IMR-90 (cell line): ENCODE data around the gene SERPINA6. TPM values are rescaled to one million over a fixed set of nuclear protein-coding genes. Genes with fewer than 3 reads are reported as not detected.
A peak's percentile ranks its signal among the peaks of the same experiment; 100 is the strongest.

ENCODE experiments used
- ATAC-seq: fragments of 200-7000 bp; cut with Tn5 transposase; 2 replicates; pipeline ENCODE4 v1.9.1; 2020; ENCODE audit warnings: low read depth, mild to moderate bottlenecking, moderate library complexity
- BruUV-seq: library from RNA; stranded (reverse); fragments of 400-500 nt; replicated peaks from 2 replicates; lab custom pipeline; 2021; lab: Mats Ljungman, UMichigan
- CTCF ChIA-PET: fragments of 300-600 bp; formaldehyde crosslinking; extraction: SDS; loops from one replicate; lab custom pipeline; 2021; ENCODE audit warnings: antibody characterized with exemption; lab: Yijun Ruan, JAX
- POLR2A ChIA-PET: fragments of 300-600 bp; sonication (Branson Sonifier 250); formaldehyde crosslinking; loops from one replicate; lab custom pipeline; 2022; ENCODE audit warnings: antibody characterized with exemption; ENCODE audit not compliant: unreplicated experiment; lab: Charles Lee
- DNase-seq: peaks from one replicate; pipeline ENCODE4 v3.0.0; 2013
- H2AFZ ChIP-seq: replicated peaks from 2 replicates; pipeline ENCODE3; 2013; ENCODE audit warnings: low read length, mild to moderate bottlenecking; ENCODE audit not compliant: poor library complexity
- H2AK5ac ChIP-seq: 2 replicates; pipeline ENCODE4 v1.6.1; 2013; ENCODE audit warnings: low read depth, low read length, inconsistent platforms
- H2AK9ac ChIP-seq: replicated peaks from 2 replicates; pipeline ENCODE3; 2013; ENCODE audit warnings: mild to moderate bottlenecking, low read depth, low read length, moderate library complexity; ENCODE audit not compliant: poor library complexity
- H2BK120ac ChIP-seq: 2 replicates; pipeline ENCODE4 v1.6.1; 2013; ENCODE audit warnings: low read depth, low read length, inconsistent platforms
- H2BK15ac ChIP-seq: 3 replicates; pipeline ENCODE4 v1.6.1; 2013; ENCODE audit warnings: low read depth, low read length, inconsistent platforms
- H2BK20ac ChIP-seq: 2 replicates; pipeline ENCODE4 v1.6.1; 2013; ENCODE audit warnings: low read depth, mild to moderate bottlenecking, inconsistent platforms, low read length, moderate library complexity
- H2BK5ac ChIP-seq: 2 replicates; pipeline ENCODE4 v1.6.1; 2013; ENCODE audit warnings: mild to moderate bottlenecking, low read depth, low read length, inconsistent platforms; ENCODE audit not compliant: poor library complexity, severe bottlenecking
- H3K14ac ChIP-seq: replicated peaks from 2 replicates; pipeline ENCODE4 v1.6.1; 2013; ENCODE audit warnings: low read depth, low read length, inconsistent platforms
- H3K18ac ChIP-seq: 2 replicates; pipeline ENCODE4 v1.6.1; 2013; ENCODE audit warnings: low read depth, low read length, control low read depth
- H3K23ac ChIP-seq: 2 replicates; pipeline ENCODE4 v1.6.1; 2013; ENCODE audit warnings: low read depth, low read length, inconsistent platforms
- H3K27ac ChIP-seq: 2 replicates; pipeline ENCODE4 v1.5.1; 2013; ENCODE audit warnings: mild to moderate bottlenecking, control low read depth, low read length; ENCODE audit not compliant: insufficient read depth
- H3K27me3 ChIP-seq: 2 replicates; pipeline ENCODE4 v1.6.1; 2013; ENCODE audit warnings: low read length; ENCODE audit not compliant: control insufficient read depth, insufficient read depth
- H3K36me3 ChIP-seq: 2 replicates; pipeline ENCODE4 v1.6.1; 2013; ENCODE audit warnings: low read length, mixed read lengths; ENCODE audit not compliant: control insufficient read depth, insufficient read depth
- H3K4ac ChIP-seq: 2 replicates; pipeline ENCODE4 v1.6.1; 2013; ENCODE audit warnings: low read depth, low read length, inconsistent platforms
- H3K4me1 ChIP-seq: 2 replicates; pipeline ENCODE4 v1.6.1; 2013; ENCODE audit warnings: low read length, mixed read lengths; ENCODE audit not compliant: control insufficient read depth, insufficient read depth
- H3K4me2 ChIP-seq: 2 replicates; pipeline ENCODE4 v1.6.1; 2013; ENCODE audit warnings: low read depth, mild to moderate bottlenecking, control low read depth, low read length, moderate library complexity
- H3K4me3 ChIP-seq: 2 replicates; pipeline ENCODE4 v1.5.1; 2013; ENCODE audit warnings: low read depth, mild to moderate bottlenecking, control low read depth, low read length, moderate library complexity; ENCODE audit not compliant: insufficient read depth
- H3K56ac ChIP-seq: 2 replicates; pipeline ENCODE4 v1.6.1; 2013; ENCODE audit warnings: low read length, inconsistent platforms; ENCODE audit not compliant: insufficient read depth; ENCODE audit errors: extremely low read depth
- H3K79me1 ChIP-seq, 2 experiments: 2 replicates each; pipeline ENCODE4 v1.6.1; 2013; ENCODE audit warnings: low read length in 2 of 2, inconsistent platforms in 1 of 2, low read depth in 1 of 2
- H3K9ac ChIP-seq: 2 replicates; pipeline ENCODE4 v1.6.1; 2013; ENCODE audit warnings: low read depth, low read length, control low read depth
- H3K9me1 ChIP-seq: 2 replicates; pipeline ENCODE4 v1.6.1; 2013; ENCODE audit warnings: low read length, inconsistent platforms; ENCODE audit not compliant: insufficient read depth
- H3K9me3 ChIP-seq: 2 replicates; pipeline ENCODE4 v1.6.1; 2013; ENCODE audit warnings: low read length; ENCODE audit not compliant: control insufficient read depth, insufficient read depth
- H4K20me1 ChIP-seq: 2 replicates; pipeline ENCODE4 v1.6.1; 2013; ENCODE audit warnings: low read length, inconsistent platforms; ENCODE audit not compliant: insufficient read depth
- H4K5ac ChIP-seq: 2 replicates; pipeline ENCODE4 v1.6.1; 2013; ENCODE audit warnings: mild to moderate bottlenecking, low read depth, low read length, control low read depth
- H4K8ac ChIP-seq, 2 experiments: 2 replicates each; pipeline ENCODE4 v1.6.1; 2013; ENCODE audit warnings: low read depth in 2 of 2, low read length in 2 of 2, control low read depth in 1 of 2, inconsistent platforms in 1 of 2
- H4K91ac ChIP-seq: 2 replicates; pipeline ENCODE4 v1.6.1; 2013; ENCODE audit warnings: low read depth, low read length, inconsistent platforms; ENCODE audit not compliant: insufficient read depth
- BHLHE40 ChIP-seq: fragments of 150-350 bp; IDR thresholded peaks from 2 replicates; pipeline ENCODE4 v1.6.1; 2016; ENCODE audit warnings: mild to moderate bottlenecking, low read depth, low read length
- CEBPB ChIP-seq: IDR thresholded peaks from 2 replicates; pipeline ENCODE4 v1.6.1; 2012; ENCODE audit warnings: low read depth, low read length, improper control_type of control experiment
- CHD1 ChIP-seq: IDR thresholded peaks from 2 replicates; pipeline ENCODE4 v1.6.1; 2012; ENCODE audit warnings: low read depth, low read length, improper control_type of control experiment
- FOS ChIP-seq: fragments of 150-350 bp; IDR thresholded peaks from 2 replicates; pipeline ENCODE4 v1.6.1; 2016; ENCODE audit warnings: low read depth, low read length
- MAFK ChIP-seq: IDR thresholded peaks from 2 replicates; pipeline ENCODE4 v1.6.1; 2012; ENCODE audit warnings: low read depth, low read length, improper control_type of control experiment
- MAZ ChIP-seq: IDR thresholded peaks from 2 replicates; pipeline ENCODE4 v1.6.1; 2012; ENCODE audit warnings: low read depth, mild to moderate bottlenecking, low read length, improper control_type of control experiment, moderate library complexity, borderline replicate concordance
- NFE2L2 ChIP-seq: fragments of 150-350 bp; IDR thresholded peaks from 2 replicates; pipeline ENCODE4 v1.6.1; 2016; ENCODE audit warnings: low read depth, mild to moderate bottlenecking, low read length
- POLR2A ChIP-seq: IDR thresholded peaks from 2 replicates; pipeline ENCODE4 v1.6.1; 2012; ENCODE audit warnings: mild to moderate bottlenecking, low read depth, low read length
- RCOR1 ChIP-seq: IDR thresholded peaks from 2 replicates; pipeline ENCODE4 v1.6.1; 2012; ENCODE audit warnings: mild to moderate bottlenecking, low read length, improper control_type of control experiment; ENCODE audit not compliant: insufficient replicate concordance
- SMC3 ChIP-seq: fragments of 150-350 bp; IDR thresholded peaks from 2 replicates; pipeline ENCODE4 v1.6.1; 2016; ENCODE audit warnings: low read depth, mild to moderate bottlenecking, antibody characterized with exemption, low read length, moderate library complexity
- WGBS, 2 experiments: methylation state at CpG; one replicate each; pipeline versions ENCODE4 v1.1.5 to v1.1.7; 2013; ENCODE audit warnings: missing lambda C conversion rate in 2 of 2; ENCODE audit not compliant: insufficient read length in 1 of 2; ENCODE audit errors: extremely low coverage in 2 of 2; 5-methylcytosine and 5-hydroxymethylcytosine counted together
- dilution Hi-C: fragments of 300-500 bp; cut with HindIII; formaldehyde crosslinking; loops from one replicate; pipeline ENCODE4 v1.14.3; 2018; ENCODE audit warnings: low sequenced_read_pairs; ENCODE audit not compliant: unreplicated experiment
- in situ Hi-C: fragments of 300-500 bp; cut with MboI; formaldehyde crosslinking; loops from 3 replicates; pipeline ENCODE4 v1.14.3; 2019; ENCODE audit warnings: low sequenced_read_pairs, inconsistent platforms, mixed read lengths
- intact Hi-C: fragments of 100-400 bp; cut with micrococcal nuclease; formaldehyde crosslinking; loops from 2 replicates; pipeline ENCODE4 v1.10.0; 2022
- polyA plus RNA-seq, 3 experiments: library from polyadenylated mRNA; depleted of rRNA; stranded (reverse); fragments of >200 nt; gene quantifications; 2 replicates each; pipeline ENCODE4 v1.2.3, GENCODE V29; 2012; ENCODE audit warnings: low replicate concordance in 1 of 3
- total RNA-seq: library from RNA; depleted of rRNA; stranded (reverse); fragments of >200 nt; gene quantifications from 2 replicates; pipeline ENCODE4 v1.2.3, GENCODE V29; 2012
- TF ChIP-seq, protein P1 (sequence below): fragments of 150-350 bp; IDR thresholded peaks from 2 replicates; pipeline ENCODE4 v1.6.1; 2017; ENCODE audit warnings: mild to moderate bottlenecking, antibody characterized with exemption, low read length, low read depth
- TF ChIP-seq, protein P2 (sequence below): fragments of 150-350 bp; IDR thresholded peaks from 2 replicates; pipeline ENCODE4 v1.6.1; 2016; ENCODE audit warnings: low read depth, mild to moderate bottlenecking, low read length, moderate library complexity, borderline replicate concordance
- TF ChIP-seq, protein P3 (sequence below): conservative IDR thresholded peaks from 2 replicates; pipeline ENCODE4 v1.5.1; 2012; ENCODE audit warnings: mild to moderate bottlenecking, low read depth, low read length, improper control_type of control experiment

The SERPINA6 gene
- total and polyA plus RNA-seq, 2 of the 4 experiments (the other 2 are of a cell fraction): not detected

DNA sequence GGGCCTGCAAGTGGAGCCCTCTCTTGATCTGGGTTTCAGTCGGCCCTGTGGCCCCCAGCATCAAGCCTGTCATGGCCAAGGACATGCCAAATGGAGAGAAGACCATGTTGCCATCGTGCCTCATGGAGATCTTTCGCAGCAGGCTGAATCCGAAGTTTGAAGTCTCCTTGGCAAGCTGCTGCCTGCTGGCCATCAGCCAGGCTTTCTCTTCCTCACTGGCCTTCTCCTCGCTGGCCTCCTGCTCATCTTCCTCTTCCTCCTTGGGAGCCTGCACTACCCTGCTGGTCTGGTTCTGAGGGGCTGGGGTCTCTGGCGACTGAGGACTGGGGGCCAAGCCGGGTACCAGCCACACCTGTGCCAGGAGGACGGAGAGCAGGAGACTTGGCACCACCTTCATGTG lies 32.9 kb downstream of the SERPINA6 start:
- Histone ChIP-seq H3K56ac (no peak overlapping the region), H2AFZ (peak overlapping the region; percentile 5), H3K27ac (no peak overlapping the region), H2BK15ac (no peak overlapping the region), H3K9ac (no peak overlapping the region), H3K4me3 (no peak overlapping the region), H3K4ac (no peak overlapping the region), H2AK9ac (no peak overlapping the region), H3K27me3 (no peaks in the 10 kb centered on the region), H4K20me1 (no peaks in the 10 kb centered on the region; the same call in 1 of the 2 replicates), H4K8ac (no peak overlapping the region), H4K5ac (no peak overlapping the region), H3K36me3 (no peaks in the 10 kb centered on the region), H2BK5ac (no peak overlapping the region), H3K18ac (no peak overlapping the region), H2BK120ac (no peak overlapping the region), H3K4me2 (no peak overlapping the region), H2AK5ac (no peak overlapping the region), H3K79me1 (no peaks in the 10 kb centered on the region), H3K14ac (no peak overlapping the region), H2BK20ac (no peak overlapping the region), H3K9me3 (peaks cover 4% of the 10 kb centered on the region; the same call in 1 of the 2 replicates), H4K91ac (no peak overlapping the region), H3K23ac (no peak overlapping the region), H3K9me1 (no peaks in the 10 kb centered on the region), H3K4me1 (no peaks in the 10 kb centered on the region)
- in situ Hi-C loops (no loop called here), intact Hi-C loops (no loop called here), dilution Hi-C loops (no loop called here)
- TF ChIP-seq CHD1 (no peak), SMC3 (no peak), POLR2A (no peak), FOS (no peak), CEBPB (no peak), MAZ (no peak), BHLHE40 (no peak), NFE2L2 (no peak), RCOR1 (no peak), MAFK (no peak)
- TF ChIP-seq, protein P1, sequence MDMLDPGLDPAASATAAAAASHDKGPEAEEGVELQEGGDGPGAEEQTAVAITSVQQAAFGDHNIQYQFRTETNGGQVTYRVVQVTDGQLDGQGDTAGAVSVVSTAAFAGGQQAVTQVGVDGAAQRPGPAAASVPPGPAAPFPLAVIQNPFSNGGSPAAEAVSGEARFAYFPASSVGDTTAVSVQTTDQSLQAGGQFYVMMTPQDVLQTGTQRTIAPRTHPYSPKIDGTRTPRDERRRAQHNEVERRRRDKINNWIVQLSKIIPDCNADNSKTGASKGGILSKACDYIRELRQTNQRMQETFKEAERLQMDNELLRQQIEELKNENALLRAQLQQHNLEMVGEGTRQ: no peak
- TF ChIP-seq, protein P2, sequence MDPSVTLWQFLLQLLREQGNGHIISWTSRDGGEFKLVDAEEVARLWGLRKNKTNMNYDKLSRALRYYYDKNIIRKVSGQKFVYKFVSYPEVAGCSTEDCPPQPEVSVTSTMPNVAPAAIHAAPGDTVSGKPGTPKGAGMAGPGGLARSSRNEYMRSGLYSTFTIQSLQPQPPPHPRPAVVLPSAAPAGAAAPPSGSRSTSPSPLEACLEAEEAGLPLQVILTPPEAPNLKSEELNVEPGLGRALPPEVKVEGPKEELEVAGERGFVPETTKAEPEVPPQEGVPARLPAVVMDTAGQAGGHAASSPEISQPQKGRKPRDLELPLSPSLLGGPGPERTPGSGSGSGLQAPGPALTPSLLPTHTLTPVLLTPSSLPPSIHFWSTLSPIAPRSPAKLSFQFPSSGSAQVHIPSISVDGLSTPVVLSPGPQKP: no peak
- TF ChIP-seq, protein P3, sequence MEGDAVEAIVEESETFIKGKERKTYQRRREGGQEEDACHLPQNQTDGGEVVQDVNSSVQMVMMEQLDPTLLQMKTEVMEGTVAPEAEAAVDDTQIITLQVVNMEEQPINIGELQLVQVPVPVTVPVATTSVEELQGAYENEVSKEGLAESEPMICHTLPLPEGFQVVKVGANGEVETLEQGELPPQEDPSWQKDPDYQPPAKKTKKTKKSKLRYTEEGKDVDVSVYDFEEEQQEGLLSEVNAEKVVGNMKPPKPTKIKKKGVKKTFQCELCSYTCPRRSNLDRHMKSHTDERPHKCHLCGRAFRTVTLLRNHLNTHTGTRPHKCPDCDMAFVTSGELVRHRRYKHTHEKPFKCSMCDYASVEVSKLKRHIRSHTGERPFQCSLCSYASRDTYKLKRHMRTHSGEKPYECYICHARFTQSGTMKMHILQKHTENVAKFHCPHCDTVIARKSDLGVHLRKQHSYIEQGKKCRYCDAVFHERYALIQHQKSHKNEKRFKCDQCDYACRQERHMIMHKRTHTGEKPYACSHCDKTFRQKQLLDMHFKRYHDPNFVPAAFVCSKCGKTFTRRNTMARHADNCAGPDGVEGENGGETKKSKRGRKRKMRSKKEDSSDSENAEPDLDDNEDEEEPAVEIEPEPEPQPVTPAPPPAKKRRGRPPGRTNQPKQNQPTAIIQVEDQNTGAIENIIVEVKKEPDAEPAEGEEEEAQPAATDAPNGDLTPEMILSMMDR: no peak
- POLR2A ChIA-PET: no interaction called here
- WGBS, 2 experiments: no CpG with 5 or more reads among the region's 8 CpGs
- BruUV-seq: no TSS peak
- DNase-seq: no peak
- CTCF ChIA-PET: no interaction called here
- ATAC-seq: no peak
